GM21825 (cell line): ENCODE results near the gene S100A14.

Experiments used
- ATAC-seq: cut with Tn5 transposase; IDR thresholded peaks from one replicate; pipeline ENCODE4 v1.9.1; 2021; ENCODE audit warnings: mild to moderate bottlenecking, moderate library complexity; ENCODE audit not compliant: unreplicated experiment

Gene S100A14

DNA sequence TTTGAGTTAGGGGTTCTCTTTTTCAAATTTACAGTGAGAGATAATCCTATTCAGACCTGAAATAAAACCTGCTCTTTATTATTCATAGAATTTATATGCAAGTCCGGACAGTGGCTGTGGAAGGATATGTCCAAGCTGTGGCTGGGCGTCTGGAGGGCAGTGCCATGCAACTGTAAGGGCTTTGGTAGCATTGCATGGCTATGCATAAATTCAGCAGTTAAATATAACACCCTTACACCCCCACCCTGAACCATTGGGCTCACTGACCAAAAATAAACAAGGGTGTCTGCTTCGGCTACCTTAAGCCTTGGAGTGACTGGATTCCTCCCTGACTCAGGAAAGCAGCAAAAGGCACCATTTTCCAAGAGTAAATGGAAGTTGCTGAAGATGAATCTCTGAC lies 23.2 kb upstream of the S100A14 start:
- no peak for ATAC-seq

DNA sequence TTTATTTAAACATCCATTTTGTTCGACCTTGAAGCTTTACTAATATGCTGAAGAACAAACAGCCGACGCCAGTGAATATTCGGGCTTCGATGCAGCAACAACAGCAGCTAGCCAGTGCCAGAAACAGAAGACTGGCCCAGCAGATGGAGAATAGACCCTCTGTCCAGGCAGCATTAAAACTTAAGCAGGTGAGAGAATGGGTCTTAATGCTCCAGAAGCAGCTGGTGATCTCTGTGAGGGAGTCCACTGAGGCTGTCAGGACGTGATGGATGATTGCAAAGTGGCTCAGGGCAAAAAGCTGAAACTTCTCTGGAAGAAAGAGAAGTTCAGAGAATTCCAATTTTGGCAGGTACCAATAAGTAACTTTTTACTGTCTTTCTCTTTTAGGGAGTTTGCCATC lies 22.1 kb upstream of the S100A14 start:
- ATAC-seq = no peak

DNA sequence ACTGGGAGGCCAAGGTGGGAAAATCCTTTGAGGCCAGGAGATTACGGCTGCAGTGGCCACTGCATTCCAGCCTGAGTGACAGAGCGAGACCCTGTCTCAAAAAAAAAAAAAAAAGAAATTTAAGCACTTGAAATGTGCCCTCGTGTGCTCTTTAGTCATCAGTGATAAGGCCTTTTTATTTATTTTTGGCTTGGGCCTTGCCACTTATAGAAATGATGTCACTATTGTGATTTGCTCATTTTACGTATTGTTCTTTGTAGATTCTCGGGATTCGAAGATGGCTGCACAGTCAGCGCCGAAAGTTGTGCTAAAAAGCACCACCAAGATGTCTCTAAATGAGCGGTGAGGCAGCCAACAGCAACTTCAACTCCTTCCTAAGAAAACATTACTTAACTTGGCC lies 20.2 kb upstream of the S100A14 start:
- no peak for ATAC-seq

DNA sequence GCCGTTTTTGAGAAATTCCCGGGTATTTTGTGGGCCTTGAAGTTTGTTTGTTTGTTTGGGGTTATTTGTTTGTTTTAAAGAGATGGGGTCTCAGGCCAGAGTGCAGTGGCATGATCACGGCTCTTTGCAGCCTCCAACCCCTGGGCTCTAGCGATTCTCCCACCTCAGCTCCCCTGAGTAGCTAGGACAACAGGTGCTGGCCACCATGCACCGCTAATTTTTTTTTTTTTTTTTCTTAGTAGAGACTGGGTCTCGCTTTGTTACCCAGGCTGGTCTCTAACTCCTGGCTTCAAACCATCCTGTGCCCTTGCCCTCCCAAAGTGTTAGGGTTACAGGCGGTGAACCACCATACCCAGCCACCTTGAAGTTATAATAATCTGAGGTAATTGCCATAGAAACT lies 19.7 kb upstream of the S100A14 start:
- no peak for ATAC-seq

DNA sequence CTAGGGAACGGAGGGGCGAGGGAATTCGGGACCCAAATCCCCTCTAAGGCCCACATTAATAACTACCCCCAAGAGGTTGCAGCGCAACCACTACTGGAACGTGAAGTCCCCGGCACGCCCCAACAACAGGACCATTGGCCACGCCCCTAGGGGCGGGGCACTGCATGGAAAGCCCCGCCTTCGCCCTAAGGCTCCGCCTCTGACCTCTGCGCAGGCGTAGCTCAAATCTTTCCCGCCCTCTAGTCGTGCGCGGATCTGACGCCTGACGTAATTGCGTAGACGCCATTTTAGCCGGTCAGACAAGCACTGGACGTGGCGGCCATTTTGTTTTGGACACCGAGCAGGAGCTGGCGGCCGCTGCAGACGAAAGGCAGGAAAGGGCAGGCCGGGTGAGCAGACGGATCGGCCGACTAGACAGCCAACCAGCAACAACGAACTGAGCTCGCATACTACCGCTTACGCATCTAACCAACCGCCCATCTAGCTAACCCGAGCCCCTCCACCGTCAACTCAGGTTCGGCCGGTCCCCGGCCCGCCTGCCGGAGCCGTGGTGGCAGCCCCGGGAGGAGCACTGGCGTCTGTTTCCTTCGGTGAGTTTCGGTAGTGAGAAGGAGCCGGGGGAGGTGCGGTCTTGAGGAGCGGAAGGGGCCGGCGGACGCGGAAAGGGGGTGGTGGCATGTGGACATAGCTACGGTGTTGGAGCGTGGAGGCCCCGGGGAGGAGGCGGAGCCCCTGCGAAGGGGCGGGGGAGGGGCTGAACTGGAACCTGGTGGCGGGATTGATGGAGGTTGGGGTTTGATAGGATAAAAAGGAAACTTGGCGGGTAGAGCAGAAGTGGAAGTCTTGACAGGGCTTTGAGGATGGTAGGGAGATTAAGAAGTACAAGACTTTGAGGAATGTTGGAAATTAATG lies 17.9 kb upstream of the S100A14 start, which contains the start of gene CHTOP:
TSS of gene CHTOP (plus strand) at position 313 of the 912 bp plus-strand sequence. CDS start 2,523 bp downstream, outside the sequence.
- ATAC-seq = peak; percentile 91

DNA sequence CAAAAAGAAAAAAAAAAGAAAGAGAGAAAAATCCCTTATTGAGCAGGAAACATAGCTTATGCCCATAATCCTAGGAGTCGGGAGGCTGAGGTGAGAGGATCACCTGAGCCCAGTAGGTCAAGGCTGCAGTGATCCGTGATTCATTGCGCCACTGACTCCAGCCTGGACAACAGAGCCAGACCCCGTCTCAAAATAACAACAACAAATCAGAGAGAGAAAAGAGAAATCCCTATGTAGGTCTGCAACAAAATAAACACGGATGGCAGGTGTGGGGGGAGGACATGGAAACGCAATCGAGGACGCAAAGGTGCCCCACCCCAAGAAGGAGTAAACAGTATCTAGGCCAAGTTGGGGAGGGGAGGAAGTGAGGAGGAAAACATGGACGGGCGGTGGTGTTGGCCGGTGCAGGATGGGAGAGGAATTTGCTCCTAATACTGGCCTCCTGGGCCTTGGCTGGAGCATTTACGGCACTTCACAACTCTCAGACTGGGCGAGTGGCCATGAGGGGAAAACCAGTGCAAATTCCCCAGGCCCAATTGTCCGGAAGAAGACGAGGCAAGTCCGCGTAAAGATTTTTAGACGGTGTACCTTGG lies 17.1 kb upstream of the S100A14 start:
- no peak for ATAC-seq

DNA sequence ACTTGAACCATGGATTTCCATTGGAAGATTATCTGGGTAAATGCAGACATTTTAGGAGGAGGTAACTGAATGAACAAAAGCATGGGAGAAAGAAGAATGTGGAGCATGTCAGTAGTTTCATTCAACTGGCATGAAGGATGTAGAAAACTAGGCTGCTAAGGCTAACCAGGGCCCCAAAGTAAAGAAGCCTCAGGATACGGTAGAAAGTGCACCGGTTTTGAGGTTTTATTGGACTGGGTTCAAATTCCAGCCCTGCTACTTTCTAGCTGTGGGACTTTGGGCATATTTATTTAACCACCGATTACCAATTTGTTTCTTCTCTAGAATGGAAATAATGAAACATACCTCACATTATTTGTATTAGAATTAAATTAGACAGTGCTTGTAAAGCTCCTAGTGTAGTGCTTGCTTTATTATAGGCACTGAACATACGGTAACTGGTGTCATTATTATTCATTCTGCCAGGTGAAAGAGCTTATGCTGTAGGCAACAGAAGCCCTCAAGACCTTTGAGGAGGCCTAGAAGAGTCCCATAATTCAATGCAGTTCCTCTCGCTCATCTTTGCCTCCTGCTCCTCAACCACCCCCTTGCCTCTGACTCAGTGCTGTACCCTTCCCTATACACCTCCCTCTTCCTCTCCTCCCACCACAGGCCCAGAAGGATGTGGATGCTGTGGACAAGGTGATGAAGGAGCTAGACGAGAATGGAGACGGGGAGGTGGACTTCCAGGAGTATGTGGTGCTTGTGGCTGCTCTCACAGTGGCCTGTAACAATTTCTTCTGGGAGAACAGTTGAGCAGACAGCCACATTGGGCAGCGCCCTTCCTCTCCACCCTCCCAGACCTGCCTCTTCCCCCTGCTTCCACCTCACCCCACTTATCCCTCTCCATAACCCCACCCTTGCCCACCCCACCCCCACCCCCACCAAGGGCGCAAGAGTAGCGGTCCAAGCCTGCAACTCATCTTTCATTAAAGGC lies 15.2 kb upstream of the S100A14 start:
- ATAC-seq = no peak

DNA sequence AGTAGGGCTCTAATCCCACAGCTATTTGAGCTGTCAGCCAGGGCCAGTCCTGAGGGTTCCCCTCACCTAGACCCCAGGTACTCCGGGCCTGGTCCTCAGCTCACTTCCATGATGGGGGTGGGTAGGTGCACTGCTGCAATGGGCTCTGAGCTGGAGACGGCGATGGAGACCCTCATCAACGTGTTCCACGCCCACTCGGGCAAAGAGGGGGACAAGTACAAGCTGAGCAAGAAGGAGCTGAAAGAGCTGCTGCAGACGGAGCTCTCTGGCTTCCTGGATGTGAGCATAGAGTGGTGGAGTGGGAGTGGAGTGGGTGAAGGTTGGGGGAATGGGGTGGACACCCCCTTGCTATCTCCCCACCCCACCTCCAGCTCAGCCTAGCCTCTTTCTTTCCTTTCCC lies 14.3 kb upstream of the S100A14 start:
- ATAC-seq = no peak

DNA sequence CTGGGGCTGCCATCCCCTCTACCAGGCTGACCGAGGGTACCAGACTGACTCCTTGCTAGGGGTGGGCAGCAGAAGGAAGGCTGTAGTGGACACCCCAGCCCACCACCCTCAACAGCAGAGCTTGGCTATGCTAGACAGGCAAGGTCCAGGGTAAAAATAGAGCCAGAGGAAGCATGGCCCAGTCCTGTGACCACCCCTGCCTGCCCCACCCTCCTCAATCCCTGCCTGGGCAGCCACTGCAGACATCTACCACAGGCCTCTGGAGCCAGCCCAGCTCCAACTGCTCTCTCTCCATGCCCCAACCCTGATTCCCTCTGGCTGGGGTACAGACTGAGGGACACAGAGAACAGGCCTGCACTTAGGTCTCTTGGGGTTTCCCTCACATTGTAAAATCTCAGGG lies 13.8 kb upstream of the S100A14 start:
- no peak for ATAC-seq

DNA sequence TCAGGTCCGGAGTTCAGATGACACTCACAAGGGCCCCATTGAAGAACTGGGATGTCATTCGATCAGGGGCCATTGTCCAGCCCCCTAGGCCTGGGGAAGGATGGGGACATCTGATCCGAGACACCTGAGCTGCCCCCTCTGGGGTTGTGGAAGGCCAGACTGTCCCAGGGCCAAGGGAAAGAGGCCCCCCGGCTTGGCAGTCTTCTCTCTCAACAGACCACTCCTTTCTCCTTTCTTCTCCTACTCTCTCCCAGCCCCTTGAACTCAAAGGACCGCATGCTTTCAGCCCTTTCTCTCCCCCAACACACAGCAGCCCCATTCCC lies 13.2 kb upstream of the S100A14 start:
- no peak for ATAC-seq

DNA sequence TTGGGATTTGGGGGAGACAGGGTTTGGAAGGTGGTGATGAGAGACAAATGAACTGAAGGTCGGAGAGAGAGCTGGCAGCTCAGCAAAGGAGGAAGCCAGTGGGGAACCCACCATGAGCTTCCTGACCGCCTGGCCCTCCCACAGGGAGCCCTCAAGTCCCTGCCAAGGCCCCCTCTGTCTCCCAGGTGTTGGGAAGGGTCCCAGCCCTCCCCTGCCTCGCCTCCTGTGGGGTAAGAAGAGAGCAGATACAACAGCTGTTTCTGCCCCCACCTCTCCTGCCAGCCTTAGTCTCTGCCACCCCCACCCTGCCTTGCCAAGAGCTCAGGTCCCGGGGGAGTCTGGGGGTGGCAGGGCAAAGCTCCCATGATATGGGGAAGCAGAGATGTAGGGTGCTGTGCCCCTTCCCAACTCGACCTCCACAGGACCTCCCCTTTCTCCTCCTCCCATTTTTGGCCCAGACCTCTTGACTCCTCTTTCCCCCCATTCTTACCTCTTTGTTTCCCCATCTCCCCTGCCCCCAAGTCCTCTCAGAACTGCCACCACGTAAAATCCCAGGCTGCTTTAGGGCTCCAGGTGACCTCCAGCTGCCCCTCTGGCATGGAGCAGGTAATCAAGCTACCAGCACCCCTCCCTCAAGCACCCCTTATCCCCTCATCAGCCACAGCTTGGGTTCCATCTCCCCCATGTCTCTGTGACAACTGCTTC lies 12.7 kb upstream of the S100A14 start:
- no peak for ATAC-seq

DNA sequence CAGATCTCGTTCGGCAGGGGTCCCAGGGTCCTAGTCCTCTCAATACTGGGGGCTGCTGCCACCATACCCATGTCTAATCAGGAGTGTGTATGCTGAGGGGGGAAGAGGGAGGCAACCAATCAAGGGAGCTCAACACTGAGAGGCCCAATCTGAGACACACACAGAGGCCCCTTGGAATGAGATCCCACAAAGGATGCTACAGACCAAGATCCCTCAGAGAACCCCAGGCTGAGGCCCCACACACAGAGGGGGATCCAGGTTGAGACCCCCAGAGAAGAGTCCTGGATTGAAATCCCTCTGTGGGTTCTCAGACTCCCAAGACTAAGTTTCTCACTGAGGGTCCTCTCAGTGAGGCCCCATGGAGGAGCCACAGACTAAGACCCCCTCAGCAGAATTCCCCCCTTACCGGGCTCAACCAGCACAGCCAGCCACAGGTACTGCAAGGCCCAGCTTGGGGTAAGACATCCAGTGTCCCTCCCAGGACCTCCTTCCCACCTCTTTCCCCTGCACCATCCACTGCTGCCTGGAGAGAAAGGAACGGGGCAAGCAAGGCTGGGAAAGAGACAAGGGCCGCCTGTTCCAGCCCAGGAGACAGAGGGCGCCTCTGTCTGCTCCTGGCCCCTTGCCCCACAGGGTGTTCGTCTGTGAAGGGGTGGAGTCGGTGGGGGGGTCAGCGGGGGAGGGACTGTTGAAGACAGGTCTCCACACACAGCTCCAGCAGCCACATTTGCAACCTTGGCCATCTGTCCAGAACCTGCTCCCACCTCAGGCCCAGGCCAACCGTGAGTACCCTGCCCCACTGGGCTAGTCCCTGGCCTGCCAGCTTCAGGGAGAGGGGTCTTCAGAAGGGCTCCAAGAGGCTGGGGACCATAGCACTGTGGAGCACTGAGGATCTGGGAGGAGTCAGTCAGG lies 11.8 kb upstream of the S100A14 start, which contains the start of gene S100A1:
TSS of gene S100A1 (plus strand) at position 720 of the 912 bp plus-strand sequence. CDS start 2,088 bp downstream, outside the sequence.
- no peak for ATAC-seq

DNA sequence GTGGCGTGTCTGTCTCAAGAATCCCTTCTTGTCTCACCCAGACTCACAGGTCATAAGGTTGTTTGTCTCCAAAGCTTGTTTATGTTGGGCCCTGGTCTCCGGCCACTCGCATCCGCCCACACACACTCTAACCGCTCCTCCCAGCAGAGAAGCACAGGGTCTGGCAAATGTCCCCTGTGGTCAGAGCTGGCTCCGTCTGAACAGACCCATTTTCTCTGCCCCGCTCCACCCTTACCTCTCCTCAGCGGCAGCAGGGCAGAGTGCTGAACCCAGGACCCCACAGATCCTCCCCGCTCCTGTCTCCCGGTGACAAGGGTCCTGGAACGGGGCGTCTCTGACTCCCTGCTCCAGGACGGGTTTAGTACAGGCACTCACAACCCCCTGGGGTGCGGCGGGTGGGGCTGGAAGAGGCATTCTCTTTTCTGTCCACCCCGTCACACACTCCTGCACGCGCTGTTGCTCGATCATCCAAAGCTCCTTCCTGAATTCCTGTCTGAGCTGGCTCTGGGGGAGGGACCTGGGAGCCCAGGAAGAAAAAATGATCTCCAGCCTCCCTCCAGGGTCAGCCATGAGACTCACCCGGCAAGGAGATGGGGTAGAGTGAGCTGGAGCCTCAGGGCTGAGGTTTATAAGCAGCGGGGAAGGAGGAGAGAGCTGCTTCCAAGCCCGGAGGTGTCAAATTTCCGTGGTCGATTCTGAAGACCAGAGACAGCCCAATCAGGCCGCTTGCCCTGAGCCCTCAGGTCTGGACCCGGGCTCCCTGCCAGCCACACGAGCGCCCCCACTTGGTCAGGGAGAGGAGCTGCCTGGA lies 11.0 kb upstream of the S100A14 start, which contains the start of gene S100A13:
TSS of gene S100A13 (minus strand) at position 602 of the 811 bp plus-strand sequence. CDS start 1,033 bp downstream, outside the sequence.
- ATAC-seq = no peak

DNA sequence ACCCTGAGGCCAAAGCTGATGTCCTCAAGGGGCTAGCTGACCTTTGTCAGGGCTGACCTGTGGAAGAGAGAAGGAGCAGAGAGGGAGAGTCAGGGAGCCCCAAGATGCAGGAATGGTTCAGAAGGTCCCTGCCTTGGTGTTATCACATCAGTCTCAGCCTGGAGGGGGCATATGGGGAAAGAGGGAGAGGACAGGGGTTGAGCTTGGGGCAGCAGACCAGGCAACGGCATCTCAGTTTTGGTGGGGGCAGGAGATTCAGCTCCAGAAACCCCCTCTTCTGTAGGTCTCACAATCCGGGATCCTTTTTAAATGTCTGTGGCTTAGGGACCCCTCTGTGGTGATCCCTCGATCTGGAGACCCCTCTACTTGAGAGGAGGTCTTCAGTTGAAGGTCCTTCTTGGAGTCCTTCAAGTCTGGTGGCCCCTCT lies 10.4 kb upstream of the S100A14 start:
- ATAC-seq = no peak

DNA sequence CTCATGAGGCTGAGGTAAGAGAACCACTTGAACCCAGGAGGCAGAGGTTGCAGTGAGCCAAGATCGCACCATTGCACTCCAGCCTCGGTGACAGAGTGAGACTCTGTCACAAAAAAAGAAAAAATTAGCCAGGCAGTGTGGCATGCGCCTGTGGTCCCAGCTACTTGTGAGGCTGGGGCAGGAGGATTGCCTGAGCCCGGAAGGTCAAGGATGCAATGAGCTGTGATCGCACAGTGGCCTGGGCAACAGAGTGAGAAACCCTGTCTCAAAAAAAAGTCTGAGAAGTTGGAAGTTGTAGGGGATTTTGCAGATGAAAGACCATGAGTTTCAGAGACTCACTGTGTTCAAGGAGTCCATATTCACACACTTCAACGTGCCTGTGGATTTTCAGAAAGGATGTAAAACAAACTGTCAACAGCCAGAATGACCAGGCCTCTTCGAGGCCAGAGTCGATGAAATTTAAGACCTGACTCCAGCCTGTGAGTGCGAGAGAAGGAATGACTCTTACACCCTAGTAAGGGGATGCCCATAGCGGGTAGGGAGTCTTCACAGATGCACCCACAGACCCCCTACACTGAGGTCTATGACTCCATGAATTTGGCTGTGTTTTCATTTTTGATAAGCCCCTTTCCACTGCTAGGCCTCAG lies 9.0 kb upstream of the S100A14 start:
- ATAC-seq = no peak

DNA sequence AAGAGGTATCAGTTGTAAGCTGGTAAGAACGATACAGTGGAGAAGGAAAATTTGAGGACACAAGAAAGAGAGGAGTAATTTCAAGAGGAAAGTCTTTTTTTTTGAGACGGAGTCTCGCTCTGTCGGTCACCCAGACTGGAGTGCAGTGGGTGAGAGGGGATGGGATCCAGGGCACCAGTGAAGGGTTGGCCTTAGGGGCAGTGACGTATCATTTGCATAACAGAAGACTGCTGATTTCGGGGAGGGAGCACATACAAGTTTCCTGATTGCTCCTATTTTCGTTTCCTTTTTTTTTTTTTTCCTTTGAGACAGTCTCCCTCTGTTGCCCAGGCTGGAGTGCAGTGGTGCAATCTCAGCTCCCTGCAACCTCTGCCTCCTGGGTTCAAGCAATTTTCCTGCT lies 7.0 kb upstream of the S100A14 start:
- ATAC-seq = no peak

DNA sequence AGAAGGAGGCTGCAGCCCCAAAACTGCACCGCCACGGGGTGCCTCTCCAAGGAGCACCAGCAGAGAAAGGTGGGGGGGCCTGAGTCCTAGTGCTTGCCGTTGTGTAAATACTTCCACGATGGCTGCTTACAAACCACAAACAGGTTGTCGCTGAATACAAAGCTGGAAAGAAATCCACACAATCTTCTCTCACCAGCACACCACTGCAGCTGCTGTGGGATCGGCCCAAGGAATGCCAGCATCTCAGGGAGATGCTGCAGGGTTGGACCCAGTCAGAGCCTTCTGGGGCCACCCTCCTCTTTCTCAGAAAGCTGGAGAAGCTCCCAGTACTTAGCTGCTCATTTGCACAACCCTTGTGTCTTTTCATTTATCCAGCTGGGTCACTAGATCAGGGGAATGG lies 3.0 kb upstream of the S100A14 start:
- no peak for ATAC-seq

DNA sequence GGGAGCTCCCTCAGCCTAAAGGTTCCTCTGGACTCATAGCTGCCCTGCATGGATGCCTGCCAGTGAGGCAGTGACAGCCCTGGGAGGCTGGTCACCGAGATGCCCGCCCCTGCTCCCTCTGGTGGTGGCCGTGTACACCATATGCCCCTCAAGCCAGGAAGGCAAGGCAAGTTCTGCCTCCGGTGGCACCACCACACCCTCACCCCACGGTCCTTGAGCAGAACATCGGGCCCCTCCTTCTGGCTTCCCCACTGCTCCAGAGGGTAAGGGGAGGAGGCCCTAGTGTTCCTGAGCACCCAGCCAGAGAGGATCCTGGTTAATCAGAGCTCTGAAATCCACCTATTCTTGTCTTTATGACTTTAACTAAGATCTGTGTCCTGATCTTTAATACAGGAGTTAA lies 1.5 kb upstream of the S100A14 start:
- ATAC-seq = no peak
